Prostate gland (tissue), 2 donors: ENCODE data around the gene NR2F2. TPM values are rescaled to one million over a fixed set of nuclear protein-coding genes. Genes with fewer than 3 reads are reported as not detected.
A peak's percentile ranks its signal among the peaks of the same experiment; 100 is the strongest.

Source experiments
- DNase-seq: peaks from one replicate; pipeline ENCODE4 v3.0.0-alpha.2; 2019; ENCODE audit warnings: low spot score
- H3K27ac ChIP-seq, 2 donors: fragments of 200-600 bp; sonication (generic); 2 replicates each; pipeline ENCODE4 v1.5.1; 2017 to 2019
- H3K27me3 ChIP-seq: fragments of 200-600 bp; sonication (generic); replicated peaks from 2 replicates; pipeline ENCODE4 v1.5.1; 2019; ENCODE audit not compliant: insufficient read depth
- H3K36me3 ChIP-seq, 2 donors: fragments of 200-600 bp; sonication (generic); 1 replicate in 1 of 2; 2 replicates in 1 of 2; pipeline versions ENCODE4 v1.5.1 to v1.8.1; 2017 to 2019
- H3K4me1 ChIP-seq: fragments of 200-600 bp; sonication (generic); replicated peaks from 2 replicates; pipeline ENCODE4 v1.5.1; 2019
- H3K4me3 ChIP-seq, 2 donors: fragments of 200-600 bp; sonication (generic); 2 replicates each; pipeline ENCODE4 v1.5.1; 2017 to 2019
- H3K9me3 ChIP-seq: fragments of 200-600 bp; sonication (generic); 2 replicates; pipeline ENCODE4 v1.5.1; 2017
- POLR2A ChIP-seq: fragments of 450-650 bp; IDR thresholded peaks from one replicate; pipeline ENCODE4 v1.6.1; 2016; ENCODE audit warnings: antibody characterized with exemption, mild to moderate bottlenecking
- POLR2AphosphoS5 ChIP-seq: sonication (generic); formaldehyde crosslinking; IDR thresholded peaks from one replicate; pipeline ENCODE4 v1.6.1; 2017; ENCODE audit warnings: antibody characterized with exemption
- WGBS: methylation state at CpG from one replicate; pipeline ENCODE4 v1.1.5; 2018; 5-methylcytosine and 5-hydroxymethylcytosine counted together
- intact Hi-C: fragments of 100-400 bp; cut with DNase I; formaldehyde crosslinking; loops from one replicate; pipeline ENCODE4 v1.14.2; 2022
- total RNA-seq, 2 donors: library from RNA; depleted of rRNA; stranded (reverse); fragments of >200 nt; gene quantifications; one replicate each; pipeline ENCODE4 v1.1.0, GENCODE V29; 2016
- TF ChIP-seq, protein P1 (sequence below), 4 experiments: fragments of 200-600 bp in 2 of 4; fragments of 450-650 bp in 2 of 4; sonication (generic) in 2 of 4; IDR thresholded peaks; 1 replicate in 3 of 4; 2 replicates in 1 of 4; pipeline ENCODE4 v1.5.1; 2016 to 2019; ENCODE audit warnings: antibody characterized with exemption in 4 of 4, mild to moderate bottlenecking in 2 of 4, moderate library complexity in 2 of 4

Gene NR2F2
- total RNA-seq, 2 donors from 2014 or later, result 48.7 to 58.1 TPM

DNA sequence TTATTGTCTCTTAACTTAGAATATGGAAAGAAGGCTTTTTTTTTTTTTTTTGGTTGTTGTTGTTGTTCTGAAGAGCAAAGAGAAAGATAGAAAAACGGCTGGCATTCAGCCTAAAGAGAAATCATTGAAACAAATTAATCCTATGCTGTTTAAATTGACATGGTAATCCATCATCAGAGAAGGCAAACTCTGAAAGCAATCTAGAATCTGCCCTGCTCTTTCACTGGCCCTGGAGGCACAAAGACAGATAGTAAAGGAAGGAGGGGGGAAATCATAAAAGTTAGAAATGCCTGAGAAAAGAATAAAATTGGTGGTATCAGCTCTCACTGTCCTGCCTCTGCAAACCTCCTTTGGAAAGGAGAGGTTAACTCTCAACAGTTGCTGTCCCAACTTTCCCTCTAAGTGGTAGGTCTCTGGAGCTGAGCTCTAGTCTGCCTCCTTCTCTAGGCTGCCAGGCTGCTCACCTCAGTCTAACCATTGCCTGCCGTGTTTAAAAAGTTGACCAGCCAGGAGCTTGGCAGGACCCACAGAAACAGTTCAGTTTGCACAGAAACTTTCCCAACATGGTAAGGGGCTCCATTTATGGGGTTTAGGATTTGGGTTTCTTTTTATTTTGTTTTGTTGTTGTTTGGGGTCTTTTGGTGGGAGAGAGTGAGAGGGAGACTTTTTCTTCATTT is 13.4 kb upstream of the NR2F2 start:
- no peaks in the 10 kb centered on the region for H3K36me3 ChIP-seq
- H3K4me1 ChIP-seq, result no peaks in the 10 kb centered on the region
- H3K9me3 ChIP-seq, result no peaks in the 10 kb centered on the region
- H3K4me3 ChIP-seq, result no peak overlapping the region
- peak overlapping the region; percentile 8 to 92 for H3K27ac ChIP-seq
- 72% methylated on average over 2 of the region's 2 CpGs for whole genome bisulfite sequencing
- intact Hi-C loops, result no loop called here
- H3K27me3 ChIP-seq, result no peaks in the 10 kb centered on the region
- DNase-seq, result no peak
- TF ChIP-seq POLR2A (no peak), POLR2AphosphoS5 (no peak)
- TF ChIP-seq, protein P1, sequence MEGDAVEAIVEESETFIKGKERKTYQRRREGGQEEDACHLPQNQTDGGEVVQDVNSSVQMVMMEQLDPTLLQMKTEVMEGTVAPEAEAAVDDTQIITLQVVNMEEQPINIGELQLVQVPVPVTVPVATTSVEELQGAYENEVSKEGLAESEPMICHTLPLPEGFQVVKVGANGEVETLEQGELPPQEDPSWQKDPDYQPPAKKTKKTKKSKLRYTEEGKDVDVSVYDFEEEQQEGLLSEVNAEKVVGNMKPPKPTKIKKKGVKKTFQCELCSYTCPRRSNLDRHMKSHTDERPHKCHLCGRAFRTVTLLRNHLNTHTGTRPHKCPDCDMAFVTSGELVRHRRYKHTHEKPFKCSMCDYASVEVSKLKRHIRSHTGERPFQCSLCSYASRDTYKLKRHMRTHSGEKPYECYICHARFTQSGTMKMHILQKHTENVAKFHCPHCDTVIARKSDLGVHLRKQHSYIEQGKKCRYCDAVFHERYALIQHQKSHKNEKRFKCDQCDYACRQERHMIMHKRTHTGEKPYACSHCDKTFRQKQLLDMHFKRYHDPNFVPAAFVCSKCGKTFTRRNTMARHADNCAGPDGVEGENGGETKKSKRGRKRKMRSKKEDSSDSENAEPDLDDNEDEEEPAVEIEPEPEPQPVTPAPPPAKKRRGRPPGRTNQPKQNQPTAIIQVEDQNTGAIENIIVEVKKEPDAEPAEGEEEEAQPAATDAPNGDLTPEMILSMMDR (IDR thresholded peaks at IDR 0.05), result no peak

GRCh38 chr15:96320107-96320506 is 10.4 kb upstream of the NR2F2 start:
- intact Hi-C loops, result loop anchor here (5.0 to 10.0 kb wide), 4 partner anchors 58 to 1155 kb away; no protein-coding TSS in a partner anchor
- Histone ChIP-seq H3K9me3 (no peaks in the 10 kb centered on the region), H3K4me1 (no peaks in the 10 kb centered on the region), H3K4me3 (no peak overlapping the region), H3K27ac (peak overlapping the region; percentile 83 to 92), H3K36me3 (no peaks in the 10 kb centered on the region), H3K27me3 (no peaks in the 10 kb centered on the region)
- WGBS, result 74% methylated on average over 2 of the region's 2 CpGs
- TF ChIP-seq POLR2A (no peak), POLR2AphosphoS5 (no peak)
- TF ChIP-seq, protein P1 (IDR thresholded peaks at IDR 0.05), result no peak
- no peak for DNase-seq

- H3K4me1 ChIP-seq, result no peaks in the 10 kb centered on the region
- no peaks in the 10 kb centered on the region for H3K9me3 ChIP-seq
- no peak for DNase-seq
- H3K36me3 ChIP-seq, result no peaks in the 10 kb centered on the region
- peak overlapping the region; percentile 83 to 92 for H3K27ac ChIP-seq
- H3K4me3 ChIP-seq, result peak overlapping the region; percentile 28 to 37
- intact Hi-C loops, result loop anchor here (5.0 to 10.0 kb wide), 4 partner anchors 59 to 1156 kb away; no protein-coding TSS in a partner anchor
- H3K27me3 ChIP-seq, result no peaks in the 10 kb centered on the region
- TF ChIP-seq, protein P1 (IDR thresholded peaks at IDR 0.05), result no peak
- TF ChIP-seq POLR2AphosphoS5 (no peak), POLR2A (no peak)
- 51% methylated on average over 28 of the region's 28 CpGs for WGBS
Measured at GRCh38 chr15:96320703-96321638, 9.5 kb upstream of the NR2F2 start.

DNA sequence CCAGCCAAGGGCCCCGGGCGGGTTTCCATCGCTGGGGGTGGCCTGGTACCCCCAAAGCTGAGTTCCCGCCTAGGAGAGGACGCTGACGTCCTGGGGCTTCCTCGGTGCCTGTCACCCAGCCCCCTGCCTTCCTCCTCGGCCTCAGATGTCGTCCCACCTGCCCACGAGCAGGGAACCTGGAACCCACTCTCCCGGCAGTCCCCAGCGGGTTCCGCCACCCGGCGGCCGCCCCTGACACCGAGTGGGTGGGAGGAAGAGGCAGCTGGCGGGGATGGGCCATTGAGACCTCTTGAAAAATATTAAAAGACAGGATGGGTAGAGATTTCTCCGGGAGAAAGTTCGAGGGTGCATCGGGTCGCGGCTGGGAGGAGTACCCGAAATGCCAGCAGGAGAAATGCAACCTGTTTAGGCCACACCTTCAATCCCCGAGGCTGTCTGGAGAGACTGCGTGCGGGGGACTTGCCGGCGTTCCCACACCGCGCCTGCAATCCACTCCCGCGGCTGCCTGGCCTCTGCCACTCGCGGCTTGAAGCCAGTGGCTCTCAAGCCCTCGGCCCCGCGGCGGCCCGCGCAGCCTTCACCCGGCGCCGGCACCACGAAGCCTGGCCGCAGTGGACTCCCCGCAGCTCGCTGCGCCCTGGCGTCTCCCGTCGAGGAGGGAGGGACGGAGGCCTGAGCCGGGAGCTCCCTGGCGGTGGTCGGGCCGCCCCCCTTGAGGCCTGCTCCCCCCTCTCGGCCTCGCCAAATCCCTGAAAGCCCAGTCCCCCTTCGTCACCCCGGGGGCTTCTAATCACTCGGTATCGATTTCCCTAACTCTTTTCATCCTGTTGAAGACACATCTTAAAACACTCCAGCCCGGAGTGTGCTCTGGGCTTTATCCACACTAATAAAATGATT is 8.6 kb upstream of the NR2F2 start:
- H3K27me3 ChIP-seq, result no peaks in the 10 kb centered on the region
- H3K4me1 ChIP-seq, result no peaks in the 10 kb centered on the region
- 10% methylated on average over 63 of the region's 64 CpGs for WGBS
- peak; percentile 4 for DNase-seq
- no peaks in the 10 kb centered on the region for H3K36me3 ChIP-seq
- H3K27ac ChIP-seq, result peak overlapping the region; percentile 83 to 92
- peak overlapping the region; percentile 28 to 37 for H3K4me3 ChIP-seq
- intact Hi-C loops, result loop anchor here (5.0 to 10.0 kb wide), 4 partner anchors 60 to 1157 kb away; no protein-coding TSS in a partner anchor
- TF ChIP-seq, protein P1 (IDR thresholded peaks at IDR 0.05), result peak in 1 of 4 experiments; percentile 23
- TF ChIP-seq POLR2AphosphoS5, result no peak
- H3K9me3 ChIP-seq, result no peaks in the 10 kb centered on the region
